NCI-H146 treated with DMSO at 0.1 percent for 48 hours (cell line): ENCODE results near the gene RAC3.

Experiments
- DNase-seq: peaks from one replicate; lab custom pipeline; 2025; ENCODE audit not compliant: unreplicated experiment; lab: John Stamatoyannopoulos, UW

RAC3 gene

GRCh38 chr17:82031303-82031884, at the start of gene RAC3:
TSS of gene RAC3 (plus strand) at chr17:82031678. CDS start at chr17:82031762, 84 bp downstream.
- DNase-seq: no peak

GRCh38 chr17:81983011-81983638, 48.4 kb upstream of the RAC3 start:
- no peak for DNase-seq

- DNase-seq: no peak
Observed at GRCh38 chr17:81983639-81984373, 47.7 kb upstream of the RAC3 start.

GRCh38 chr17:81984773-81985410, 46.6 kb upstream of the RAC3 start:
- DNase-seq: no peak

GRCh38 chr17:81986606-81987005, 44.9 kb upstream of the RAC3 start:
- DNase-seq: no peak

- DNase-seq: no peak
Observed at GRCh38 chr17:81987161-81987770, 44.2 kb upstream of the RAC3 start.

- no peak for DNase-seq
Observed at GRCh38 chr17:81990836-81991683, 40.4 kb upstream of the RAC3 start.

- DNase-seq: no peak
Observed at GRCh38 chr17:81991684-81992305, 39.7 kb upstream of the RAC3 start.

- DNase-seq: no peak
Observed at GRCh38 chr17:81992306-81993102, 39.0 kb upstream of the RAC3 start.

- no peak for DNase-seq
Observed at GRCh38 chr17:81993729-81994592, 37.5 kb upstream of the RAC3 start.

GRCh38 chr17:81994593-81995462, 36.6 kb upstream of the RAC3 start:
- DNase-seq: no peak

GRCh38 chr17:81995463-81996231, 35.8 kb upstream of the RAC3 start:
- no peak for DNase-seq

GRCh38 chr17:81996232-81996756, 35.2 kb upstream of the RAC3 start:
- DNase-seq: no peak

GRCh38 chr17:81996757-81997441, 34.6 kb upstream of the RAC3 start:
- no peak for DNase-seq

GRCh38 chr17:81998212-81998611, 33.3 kb upstream of the RAC3 start:
- no peak for DNase-seq
